GM12878 (cell line): Measurements from ENCODE around the gene SLC43A1. TPM values are rescaled to one million over a fixed set of nuclear protein-coding genes. Genes with fewer than 3 reads are reported as not detected.

Experiments
- ATAC-seq: fragments of 200-7000 bp; cut with Tn5 transposase; 3 replicates; pipeline ENCODE4 v1.9.1; 2020; ENCODE audit warnings: mild to moderate bottlenecking, moderate library complexity
- BruUV-seq: library from RNA; stranded (reverse); fragments of 400-500 nt; replicated peaks from 2 replicates; lab custom pipeline; 2021; lab: Mats Ljungman, UMichigan
- CTCF ChIA-PET: fragments of 300-600 bp; sonication (Branson Sonifier 250); formaldehyde crosslinking; extraction: SDS; loops from one replicate; lab custom pipeline; 2021; ENCODE audit warnings: inconsistent platforms; lab: Yijun Ruan, JAX
- POLR2A ChIA-PET: fragments of 350-600 bp; formaldehyde crosslinking; extraction: SDS; loops from one replicate; lab custom pipeline; 2021; ENCODE audit warnings: inconsistent platforms; lab: Charles Lee
- RAD21 ChIA-PET: fragments of 300-600 bp; sonication (Branson Sonifier 250); formaldehyde crosslinking; loops from one replicate; lab custom pipeline; 2023; ENCODE audit warnings: antibody characterized with exemption; ENCODE audit not compliant: unreplicated experiment; lab: Charles Lee
- SMC1A ChIA-PET: fragments of 300-600 bp; sonication (Branson Sonifier 250); formaldehyde crosslinking; loops from one replicate; lab custom pipeline; 2023; ENCODE audit not compliant: unreplicated experiment, uncharacterized antibody; lab: Charles Lee
- DNase-seq: peaks from one replicate; pipeline ENCODE4 v3.0.0-alpha.2; 2011; ENCODE audit warnings: low read depth, low spot score
- FAIRE-seq: peaks from 3 replicates; lab custom pipeline; 2011; peaks lifted over from hg19 to GRCh38; lab: Jason Lieb, UNC
- H2AFZ ChIP-seq: 2 replicates; pipeline ENCODE4 v1.6.0; 2011; ENCODE audit warnings: low read depth, low read length, control low read depth; ENCODE audit not compliant: control insufficient read depth
- H3K27ac ChIP-seq: 2 replicates; pipeline ENCODE4 v1.5.1; 2011; ENCODE audit warnings: control low read depth; ENCODE audit not compliant: control insufficient read depth, insufficient read depth
- H3K27me3 ChIP-seq, 2 experiments: replicated peaks in 1 of 2; 2 replicates each; pipeline versions ENCODE4 v1.6.0 to v1.6.1; 2011; ENCODE audit warnings: low read length in 1 of 2; ENCODE audit not compliant: control insufficient read depth in 2 of 2, insufficient read depth in 2 of 2
- H3K36me3 ChIP-seq, 2 experiments: 2 replicates each; pipeline ENCODE4 v1.5.1; 2011; ENCODE audit warnings: low read length in 1 of 2; ENCODE audit not compliant: control insufficient read depth in 2 of 2, insufficient read depth in 2 of 2
- H3K4me1 ChIP-seq: 2 replicates; pipeline ENCODE4 v1.6.1; 2011; ENCODE audit warnings: mild to moderate bottlenecking, low read length, moderate library complexity, mixed read lengths; ENCODE audit not compliant: control insufficient read depth, insufficient read depth
- H3K4me2 ChIP-seq: 2 replicates; pipeline ENCODE4 v1.6.0; 2011; ENCODE audit warnings: control low read depth; ENCODE audit not compliant: control insufficient read depth, insufficient read depth
- H3K4me3 ChIP-seq: fragments of 200-600 bp; sonication (generic); 2 replicates; pipeline ENCODE4 v1.5.1; 2016
- H3K79me2 ChIP-seq: 2 replicates; pipeline ENCODE4 v1.6.0; 2011; ENCODE audit warnings: low read length; ENCODE audit not compliant: control insufficient read depth, insufficient read depth
- H3K9ac ChIP-seq: 2 replicates; pipeline ENCODE4 v1.8.0; 2011; ENCODE audit warnings: low read length, control low read depth, mixed read lengths; ENCODE audit not compliant: control insufficient read depth, insufficient read depth
- H3K9me3 ChIP-seq: replicated peaks from 3 replicates; pipeline ENCODE4 v1.5.1; 2011; ENCODE audit warnings: mild to moderate bottlenecking, low read length; ENCODE audit not compliant: control insufficient read depth, insufficient read depth
- H4K20me1 ChIP-seq: 2 replicates; pipeline ENCODE4 v1.6.0; 2011; ENCODE audit not compliant: control insufficient read depth, insufficient read depth
- CBFB ChIP-seq: IDR thresholded peaks from 2 replicates; pipeline ENCODE4 v1.6.1; 2016; ENCODE audit warnings: antibody characterized with exemption, low read depth
- CUX1 ChIP-seq: IDR thresholded peaks from 2 replicates; pipeline ENCODE4 v1.6.1; 2012; ENCODE audit warnings: improper control_type of control experiment, low read depth, low read length; ENCODE audit not compliant: insufficient replicate concordance
- IKZF2 ChIP-seq, 2 experiments: fragments of 450-650 bp; IDR thresholded peaks; 2 replicates each; pipeline ENCODE4 v1.6.1; 2017; ENCODE audit warnings: mild to moderate bottlenecking in 2 of 2, moderate library complexity in 2 of 2
- NFYB ChIP-seq: IDR thresholded peaks from 2 replicates; pipeline ENCODE4 v1.6.1; 2011; ENCODE audit warnings: low read depth, mild to moderate bottlenecking, low read length, improper control_type of control experiment, moderate library complexity; ENCODE audit not compliant: insufficient read depth
- RAD21 ChIP-seq: IDR thresholded peaks from 2 replicates; pipeline ENCODE4 v1.6.1; 2011; ENCODE audit warnings: mild to moderate bottlenecking, low read depth, low read length, moderate library complexity; ENCODE audit not compliant: insufficient read depth
- RFX5 ChIP-seq: IDR thresholded peaks from 2 replicates; pipeline ENCODE4 v1.6.1; 2011; ENCODE audit warnings: low read depth, low read length, improper control_type of control experiment
- ZBTB40 ChIP-seq: fragments of 450-650 bp; IDR thresholded peaks from 2 replicates; pipeline ENCODE4 v1.6.1; 2016; ENCODE audit warnings: mild to moderate bottlenecking, moderate library complexity, borderline replicate concordance
- WGBS: methylation state at CpG from one replicate; pipeline ENCODE4 v1.1.6; 2016; ENCODE audit warnings: low lambda C conversion rate; ENCODE audit not compliant: insufficient replicate concordance, insufficient coverage; ENCODE audit errors: missing lambda C conversion rate; 5-methylcytosine and 5-hydroxymethylcytosine counted together
- in situ Hi-C: fragments of 300-500 bp; cut with MboI; formaldehyde crosslinking; loops from 9 replicates; pipeline ENCODE4 v1.14.3; 2018; ENCODE audit warnings: mixed read lengths
- intact Hi-C: fragments of 100-400 bp; cut with micrococcal nuclease; formaldehyde crosslinking; loops from one replicate; pipeline ENCODE4 v1.14.2; 2022; ENCODE audit not compliant: unreplicated experiment
- polyA plus RNA-seq, 11 experiments: library from polyadenylated mRNA; depleted of rRNA in 4 of 11; unstranded in 6 of 11; stranded (reverse) in 5 of 11; fragments of >200 nt; fragmentation: Nextera tagmentation in 4 of 11; fragmentation: Illumina TruSeq in 1 of 11; extraction: Ambion mirVana in 4 of 11; extraction: Trizol in 1 of 11; gene quantifications; 1 replicate in 1 of 11; 2 replicates in 10 of 11; pipeline versions ENCODE4 v1.2.1 to v1.2.3, GENCODE V29; 2011 to 2016; ENCODE audit warnings: inconsistent platforms in 2 of 11, missing spikeins in 2 of 11, low read depth in 1 of 11
- total RNA-seq, 4 experiments: library from RNA; depleted of rRNA in 3 of 4; stranded (reverse); fragments of >200 nt in 3 of 4; fragmentation: Illumina TruSeq in 1 of 4; extraction: Trizol in 1 of 4; gene quantifications; 2 replicates each; pipeline versions ENCODE4 v1.2.1 to v1.2.3, GENCODE V29; 2013 to 2021

SLC43A1 gene
- total and polyA plus RNA-seq, 10 of the 15 experiments (the other 5 are each of a cell fraction or from before 2014, with no cell fraction given) = 1.0 to 17.8 (median 12.6) TPM

- Histone ChIP-seq H3K4me1 (peaks cover 4% of the 10 kb centered on the region), H3K27ac (no peak overlapping the region), H3K4me3 (no peak overlapping the region), H3K79me2 (peaks cover 58% of the 10 kb centered on the region), H3K9me3 (no peaks in the 10 kb centered on the region), H4K20me1 (no peaks in the 10 kb centered on the region), H3K36me3 (peaks cover 6 to 23% of the 10 kb centered on the region in 2 experiments), H2AFZ (no peak overlapping the region), H3K9ac (no peak overlapping the region), H3K27me3 (no peaks in the 10 kb centered on the region), H3K4me2 (no peak overlapping the region)
- FAIRE-seq = no peak
- intact Hi-C loops = loop anchor here (10.0 kb wide), 1 partner anchor 222 kb away; no protein-coding TSS in a partner anchor
- TF ChIP-seq RAD21 (peak; percentile 17; the same call in 1 of the 2 replicates), RFX5 (no peak), CUX1 (no peak), CBFB (no peak), NFYB (no peak), IKZF2 (IDR thresholded peaks at IDR 0.05) (no peak), ZBTB40 (no peak)
- WGBS = 96% methylated on average over 4 of the region's 4 CpGs
- in situ Hi-C loops = no loop called here
- ChIA-PET SMC1A (interaction anchor here (1.3 kb wide), 1 partner anchor 69 kb away, joined by 3 read pairs; no protein-coding TSS in a partner anchor), CTCF (interaction anchor here (0.6 to 1.3 kb wide), 3 partner anchors 12 to 82 kb away, joined by 3 to 5 read pairs (median 5); no protein-coding TSS in a partner anchor), POLR2A (interaction anchor here (0.6 kb wide), 1 partner anchor 230 kb away, joined by 3 read pairs; no protein-coding TSS in a partner anchor), RAD21 (interaction anchor here (0.7 to 1.4 kb wide), 2 partner anchors 13 to 34 kb away, joined by 3 read pairs; no protein-coding TSS in a partner anchor)
- DNase-seq = no peak
- no peak for ATAC-seq
- no TSS peak for BruUV-seq
Measured at GRCh38 chr11:57562596-57562995, 47.1 kb upstream of the SLC43A1 start.
